Middle frontal gyrus (tissue), 1 donor: Measurements from ENCODE around the gene OPHN1.
"Not testable (repeated sequence)": the region's sequence is repeated elsewhere in the genome, so short reads cannot be mapped to it uniquely, and the experiment has no call there.

Experiments
- DNase-seq: peaks from one replicate; pipeline ENCODE4 v3.0.0-alpha.2; 2015; ENCODE audit warnings: low spot score; ENCODE audit errors: extremely low spot score

OPHN1 gene

DNA sequence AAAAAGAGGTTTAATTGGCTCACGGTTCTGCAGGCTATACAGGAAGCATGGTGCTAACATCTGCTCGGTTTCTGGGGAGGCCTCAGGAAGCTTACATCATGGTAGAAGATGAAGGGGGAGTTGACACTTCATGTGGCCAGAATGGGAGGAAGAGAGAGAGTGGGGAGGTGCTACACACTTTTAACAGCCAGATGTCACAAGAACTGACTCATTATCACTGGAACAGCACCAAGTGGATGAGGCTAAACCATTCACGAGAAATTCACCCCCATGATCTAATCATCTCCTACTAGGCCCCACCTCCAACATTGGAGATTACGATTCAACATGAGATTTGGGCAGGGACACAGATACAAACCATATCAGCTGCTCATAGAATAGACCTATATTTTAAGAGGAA, 255.8 kb downstream of the OPHN1 start:
- no peak for DNase-seq

DNA sequence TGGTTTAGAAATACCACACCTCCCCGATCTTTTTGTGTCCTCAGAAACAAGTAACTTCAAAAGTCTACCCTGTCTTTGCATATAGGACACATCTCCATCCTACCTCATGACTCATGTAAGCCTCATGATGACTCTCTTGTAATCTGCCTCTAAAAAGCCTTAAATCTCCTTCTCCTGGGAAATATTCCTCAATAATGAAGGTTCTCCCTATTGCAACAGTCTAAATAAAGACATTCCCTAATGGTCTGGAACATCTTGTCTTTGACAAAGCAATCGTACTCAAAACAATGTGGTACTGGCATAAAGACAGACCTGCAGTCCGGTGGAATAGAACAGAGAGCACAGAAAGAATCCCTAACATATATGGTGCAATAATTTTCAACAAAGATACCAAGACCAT, 257.7 kb downstream of the OPHN1 start:
- DNase-seq, result no peak

DNA sequence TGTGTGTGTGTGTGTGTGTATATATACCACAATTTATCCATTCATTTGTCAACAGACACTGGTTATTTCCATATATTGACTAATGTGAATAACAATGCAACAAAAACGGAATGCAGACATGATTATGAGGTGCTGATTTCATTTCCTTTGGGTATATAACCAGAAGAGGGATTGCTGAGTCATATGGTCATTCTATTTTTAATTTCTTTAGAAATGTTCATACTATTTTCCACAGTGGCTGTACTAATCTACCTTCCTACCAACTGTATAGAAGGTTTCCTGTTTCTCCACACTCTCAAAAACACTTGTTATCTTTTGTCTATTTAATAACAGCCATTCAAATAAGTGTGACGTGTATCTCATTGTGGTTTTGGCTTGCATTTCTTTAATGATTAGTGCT, 269.9 kb downstream of the OPHN1 start:
- DNase-seq, result no peak

DNA sequence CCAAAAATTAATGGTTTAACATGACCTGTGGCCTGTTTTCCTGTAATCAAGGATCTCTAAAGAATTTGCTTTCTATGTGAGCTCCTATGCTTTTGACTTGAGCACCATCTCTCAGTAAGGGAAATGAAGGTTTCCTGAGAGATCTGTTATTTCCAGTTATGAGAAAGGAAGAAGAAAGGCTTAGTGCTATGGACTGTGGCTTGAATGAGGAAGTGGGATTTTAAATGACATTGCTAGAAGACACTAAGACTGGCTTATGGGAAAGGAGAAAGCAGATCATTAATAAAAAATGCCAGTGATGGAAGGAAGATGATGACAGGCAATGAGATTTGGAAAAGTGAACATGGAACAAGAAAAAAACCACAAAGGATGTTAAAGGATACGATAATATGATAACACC, 285.4 kb downstream of the OPHN1 start:
- no peak for DNase-seq

- no peak for DNase-seq
Observed at GRCh38 chrX:68146054-68146453, 287.2 kb downstream of the OPHN1 start.

DNA sequence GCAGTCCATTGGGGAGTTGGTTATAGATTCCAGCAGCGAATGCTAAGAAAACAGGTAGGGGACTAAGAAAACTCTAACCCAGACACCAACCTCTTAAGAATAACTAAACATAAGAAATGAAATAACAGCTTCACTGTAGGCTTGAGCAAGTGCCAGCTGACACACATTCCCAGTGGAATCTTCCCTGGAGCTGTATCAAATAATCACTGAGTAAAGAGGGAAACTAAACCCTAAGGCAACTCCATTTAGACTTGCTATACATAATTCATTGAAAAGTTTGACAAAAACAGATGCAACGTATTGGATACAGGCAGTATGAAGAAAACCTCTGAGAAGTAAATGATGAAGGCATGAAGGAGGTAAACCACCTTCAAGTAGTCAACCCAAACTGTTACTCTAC, 293.5 kb downstream of the OPHN1 start:
- no peak for DNase-seq

- DNase-seq, result no peak
Observed at GRCh38 chrX:68133181-68133580, 300.1 kb downstream of the OPHN1 start.

GRCh38 chrX:68132749-68133148, 300.5 kb downstream of the OPHN1 start:
- DNase-seq, result no peak

DNA sequence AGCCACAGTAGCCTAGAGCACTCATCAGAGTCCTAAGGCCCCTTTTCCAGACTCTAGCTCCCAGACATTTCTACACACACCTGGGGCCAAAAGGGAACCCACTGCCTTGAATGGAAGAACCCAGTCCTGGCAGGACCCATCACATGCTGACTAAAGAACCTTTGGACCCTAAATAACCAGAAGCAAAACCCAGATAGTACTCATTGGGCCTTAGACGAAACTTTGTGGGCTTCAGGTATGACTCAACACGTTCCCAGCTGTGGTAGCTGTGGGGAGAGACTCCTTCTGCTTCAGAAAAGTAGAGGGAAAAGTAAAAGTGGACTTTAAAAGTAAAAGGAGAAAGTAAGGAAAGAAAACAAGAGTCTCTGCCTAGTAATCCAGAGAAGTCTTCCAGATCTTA, 311.5 kb downstream of the OPHN1 start:
- DNase-seq, result no peak

GRCh38 chrX:68121371-68121770, 311.9 kb downstream of the OPHN1 start:
- no peak for DNase-seq

DNA sequence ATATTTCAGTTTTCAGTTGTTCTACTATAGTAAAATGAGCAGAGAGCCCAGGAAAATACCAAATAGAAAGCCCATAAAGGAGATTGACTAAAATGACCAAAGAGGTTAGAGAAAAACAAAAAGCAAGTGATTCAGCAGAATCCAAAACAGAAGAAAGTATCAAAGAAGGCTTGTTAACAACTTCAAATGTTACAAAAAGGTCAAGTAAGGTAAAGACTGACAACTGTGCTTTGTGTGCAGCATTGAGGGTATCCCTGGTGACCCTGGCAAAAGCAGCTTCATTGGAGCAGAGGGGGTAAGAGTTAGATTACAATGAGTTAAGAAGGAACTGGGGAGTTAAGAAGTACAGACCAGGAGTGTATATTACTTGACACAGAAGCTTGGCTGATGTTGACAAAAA, 317.9 kb downstream of the OPHN1 start:
- DNase-seq, result no peak

DNA sequence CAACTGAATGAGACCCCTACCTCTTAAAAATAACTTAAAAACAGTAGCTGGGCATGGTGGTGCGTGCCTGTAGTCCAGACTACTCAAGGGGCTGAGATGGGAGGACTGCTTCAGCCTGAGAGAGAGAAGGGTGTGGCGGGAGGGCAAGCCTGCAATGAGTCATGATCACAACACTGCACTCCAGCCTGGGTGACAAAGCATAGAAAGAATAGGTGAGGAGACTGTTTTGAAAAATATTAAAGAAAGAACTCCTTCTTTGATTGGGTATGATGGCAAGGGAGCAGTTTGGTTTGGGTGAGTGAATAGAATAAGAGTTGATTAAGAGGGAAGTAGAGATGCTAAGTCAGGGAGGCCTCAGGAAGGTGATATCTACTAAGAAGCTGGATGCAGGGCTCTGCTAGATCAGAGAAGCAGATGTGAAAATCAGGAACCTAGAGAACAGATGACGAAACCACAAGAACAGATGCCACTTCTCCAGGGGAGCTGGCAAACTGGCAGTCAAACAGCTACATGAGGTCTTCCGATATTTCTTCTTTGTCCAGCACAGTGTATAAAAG, 318.6 kb downstream of the OPHN1 start:
- DNase-seq, result no peak

DNA sequence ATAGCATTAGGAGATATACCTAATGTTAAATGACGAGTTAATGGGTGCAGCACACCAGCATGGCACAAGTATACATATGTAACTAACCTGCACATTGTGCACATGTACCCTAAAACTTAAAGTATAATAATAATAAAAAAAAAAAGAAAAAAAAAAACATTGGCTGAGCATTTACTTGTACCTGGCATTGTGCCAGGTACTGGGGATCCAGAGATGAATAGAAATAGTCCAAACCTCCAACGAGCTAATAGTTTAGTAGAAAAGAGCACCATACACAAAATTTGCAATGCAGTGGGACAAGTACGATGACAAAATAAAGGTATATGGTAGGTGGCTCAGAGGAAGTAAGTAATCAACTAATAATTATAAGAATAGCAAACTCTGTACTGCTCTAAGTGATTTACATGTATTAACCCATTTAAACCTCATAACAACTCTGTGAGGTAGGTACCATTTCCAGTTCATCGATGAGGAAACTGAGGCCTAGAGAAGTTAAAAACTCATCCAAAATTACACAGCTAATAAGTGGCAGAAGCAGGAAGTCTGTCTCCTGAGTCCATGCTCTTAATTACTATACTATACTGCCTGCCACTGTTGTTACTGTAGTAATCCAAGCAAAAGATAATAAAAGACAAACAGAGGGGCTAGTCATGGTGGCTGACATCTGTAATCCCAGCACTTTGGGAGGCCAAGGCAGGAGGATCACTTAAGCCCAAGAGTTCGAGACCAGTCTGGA, 319.3 kb downstream of the OPHN1 start:
- no peak for DNase-seq

GRCh38 chrX:68112321-68112720, 321.0 kb downstream of the OPHN1 start:
- no peak for DNase-seq

- no peak for DNase-seq
Observed at GRCh38 chrX:68109162-68109561, 324.1 kb downstream of the OPHN1 start.

- DNase-seq, result no peak
Observed at GRCh38 chrX:68098431-68098830, 334.9 kb downstream of the OPHN1 start.

DNA sequence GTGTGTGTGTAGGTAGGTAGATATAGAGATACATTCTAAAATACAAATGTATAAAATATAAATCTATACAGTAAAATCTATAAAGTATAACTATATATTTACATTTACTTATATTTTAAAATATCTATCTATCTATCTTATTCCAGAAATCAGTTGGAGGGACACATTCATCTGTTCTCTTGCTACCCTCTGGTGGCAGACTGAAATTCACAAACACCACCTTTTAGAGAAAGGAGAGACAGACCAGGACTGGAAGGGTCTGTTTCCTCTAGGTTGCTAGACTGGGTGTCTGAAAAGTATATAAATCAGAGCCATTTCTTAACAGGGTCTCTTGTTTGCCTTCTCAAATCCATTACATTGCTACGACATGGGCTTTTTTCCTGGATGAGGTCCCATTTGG, 343.0 kb downstream of the OPHN1 start:
- DNase-seq, result no peak

- DNase-seq, result no peak
Observed at GRCh38 chrX:68087526-68087925, 345.8 kb downstream of the OPHN1 start.

DNA sequence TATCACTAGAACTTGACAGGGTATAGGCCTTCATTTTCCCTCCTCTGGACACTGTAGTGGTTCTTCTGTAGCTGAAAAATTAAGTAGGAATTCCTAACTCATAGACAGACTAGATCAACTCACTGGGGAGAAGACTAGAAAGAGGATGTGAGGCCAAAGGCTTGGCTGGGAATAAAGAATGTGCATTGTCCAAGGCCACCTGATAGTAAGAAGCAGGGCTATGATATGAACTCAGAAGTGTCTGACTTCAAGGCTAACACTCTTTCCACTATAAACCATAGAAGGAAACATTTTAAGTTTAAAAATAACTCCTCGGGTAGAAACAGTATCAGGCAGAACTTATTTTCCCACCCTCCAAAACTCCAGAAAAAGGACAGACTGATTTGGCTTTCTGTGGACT, 346.6 kb downstream of the OPHN1 start:
- no peak for DNase-seq

GRCh38 chrX:68084765-68085164, 348.5 kb downstream of the OPHN1 start:
- DNase-seq, result no peak

DNA sequence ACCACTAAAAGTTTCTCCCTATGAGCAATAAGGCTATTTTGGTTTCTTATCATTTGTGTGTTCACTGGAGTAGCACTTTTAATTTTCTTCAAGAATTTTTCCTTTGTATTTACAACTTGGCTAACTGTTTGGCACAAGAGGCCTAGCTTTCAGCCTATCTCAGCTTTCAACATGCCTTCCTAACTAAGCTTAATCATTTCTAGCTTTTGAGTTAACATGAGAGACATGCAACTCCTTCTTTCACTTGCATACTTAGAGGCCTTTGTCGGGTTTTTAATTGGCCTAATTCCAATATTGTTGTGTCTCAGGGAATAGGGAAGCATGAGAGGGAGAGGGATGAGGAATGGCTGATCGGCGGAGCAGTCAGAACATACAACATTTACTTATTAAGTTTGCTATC, 349.8 kb downstream of the OPHN1 start:
- no peak for DNase-seq

DNA sequence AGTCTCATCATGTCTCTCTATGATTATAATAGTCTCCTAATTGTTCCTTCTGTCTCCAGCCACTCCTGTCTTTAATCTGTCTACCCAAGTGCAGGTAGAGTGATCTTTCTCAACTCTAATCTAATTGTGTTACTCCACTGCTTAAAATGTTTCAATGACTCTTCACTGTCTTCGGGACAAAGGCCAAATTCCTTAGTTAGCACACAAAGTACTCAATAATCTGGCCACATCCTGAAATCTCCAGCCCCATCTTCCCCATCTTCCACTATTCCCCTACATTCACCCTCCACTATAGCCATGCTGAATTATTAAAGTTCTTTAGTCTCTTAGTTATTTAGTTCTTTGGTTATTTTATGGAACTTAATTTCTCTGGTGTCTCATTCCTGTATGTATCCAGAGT, 353.3 kb downstream of the OPHN1 start:
- no peak for DNase-seq

GRCh38 chrX:68078801-68079200, 354.5 kb downstream of the OPHN1 start:
- DNase-seq, result not testable (repeated sequence)
